IMR-90 (cell line): ENCODE measurements around the gene SPTLC2. TPM values are rescaled to one million over a fixed set of nuclear protein-coding genes. Genes with fewer than 3 reads are reported as not detected.

ENCODE experiments used
- ATAC-seq: fragments of 200-7000 bp; cut with Tn5 transposase; 2 replicates; pipeline ENCODE4 v1.9.1; 2020; ENCODE audit warnings: low read depth, mild to moderate bottlenecking, moderate library complexity
- BruUV-seq: library from RNA; stranded (reverse); fragments of 400-500 nt; replicated peaks from 2 replicates; lab custom pipeline; 2021; lab: Mats Ljungman, UMichigan
- CTCF ChIA-PET: fragments of 300-600 bp; formaldehyde crosslinking; extraction: SDS; loops from one replicate; lab custom pipeline; 2021; ENCODE audit warnings: antibody characterized with exemption; lab: Yijun Ruan, JAX
- POLR2A ChIA-PET: fragments of 300-600 bp; sonication (Branson Sonifier 250); formaldehyde crosslinking; loops from one replicate; lab custom pipeline; 2022; ENCODE audit warnings: antibody characterized with exemption; ENCODE audit not compliant: unreplicated experiment; lab: Charles Lee
- DNase-seq: peaks from one replicate; pipeline ENCODE4 v3.0.0; 2013
- H2AFZ ChIP-seq: replicated peaks from 2 replicates; pipeline ENCODE3; 2013; ENCODE audit warnings: low read length, mild to moderate bottlenecking; ENCODE audit not compliant: poor library complexity
- H2AK5ac ChIP-seq: 2 replicates; pipeline ENCODE4 v1.6.1; 2013; ENCODE audit warnings: low read depth, low read length, inconsistent platforms
- H2AK9ac ChIP-seq: replicated peaks from 2 replicates; pipeline ENCODE3; 2013; ENCODE audit warnings: mild to moderate bottlenecking, low read depth, low read length, moderate library complexity; ENCODE audit not compliant: poor library complexity
- H2BK120ac ChIP-seq: 2 replicates; pipeline ENCODE4 v1.6.1; 2013; ENCODE audit warnings: low read depth, low read length, inconsistent platforms
- H2BK15ac ChIP-seq: 3 replicates; pipeline ENCODE4 v1.6.1; 2013; ENCODE audit warnings: low read depth, low read length, inconsistent platforms
- H2BK20ac ChIP-seq: 2 replicates; pipeline ENCODE4 v1.6.1; 2013; ENCODE audit warnings: low read depth, mild to moderate bottlenecking, inconsistent platforms, low read length, moderate library complexity
- H2BK5ac ChIP-seq: 2 replicates; pipeline ENCODE4 v1.6.1; 2013; ENCODE audit warnings: mild to moderate bottlenecking, low read depth, low read length, inconsistent platforms; ENCODE audit not compliant: poor library complexity, severe bottlenecking
- H3K14ac ChIP-seq: replicated peaks from 2 replicates; pipeline ENCODE4 v1.6.1; 2013; ENCODE audit warnings: low read depth, low read length, inconsistent platforms
- H3K18ac ChIP-seq: 2 replicates; pipeline ENCODE4 v1.6.1; 2013; ENCODE audit warnings: low read depth, low read length, control low read depth
- H3K23ac ChIP-seq: 2 replicates; pipeline ENCODE4 v1.6.1; 2013; ENCODE audit warnings: low read depth, low read length, inconsistent platforms
- H3K27ac ChIP-seq: 2 replicates; pipeline ENCODE4 v1.5.1; 2013; ENCODE audit warnings: mild to moderate bottlenecking, control low read depth, low read length; ENCODE audit not compliant: insufficient read depth
- H3K27me3 ChIP-seq: 2 replicates; pipeline ENCODE4 v1.6.1; 2013; ENCODE audit warnings: low read length; ENCODE audit not compliant: control insufficient read depth, insufficient read depth
- H3K36me3 ChIP-seq: 2 replicates; pipeline ENCODE4 v1.6.1; 2013; ENCODE audit warnings: low read length, mixed read lengths; ENCODE audit not compliant: control insufficient read depth, insufficient read depth
- H3K4ac ChIP-seq: 2 replicates; pipeline ENCODE4 v1.6.1; 2013; ENCODE audit warnings: low read depth, low read length, inconsistent platforms
- H3K4me1 ChIP-seq: 2 replicates; pipeline ENCODE4 v1.6.1; 2013; ENCODE audit warnings: low read length, mixed read lengths; ENCODE audit not compliant: control insufficient read depth, insufficient read depth
- H3K4me2 ChIP-seq: 2 replicates; pipeline ENCODE4 v1.6.1; 2013; ENCODE audit warnings: low read depth, mild to moderate bottlenecking, control low read depth, low read length, moderate library complexity
- H3K4me3 ChIP-seq: 2 replicates; pipeline ENCODE4 v1.5.1; 2013; ENCODE audit warnings: low read depth, mild to moderate bottlenecking, control low read depth, low read length, moderate library complexity; ENCODE audit not compliant: insufficient read depth
- H3K56ac ChIP-seq: 2 replicates; pipeline ENCODE4 v1.6.1; 2013; ENCODE audit warnings: low read length, inconsistent platforms; ENCODE audit not compliant: insufficient read depth; ENCODE audit errors: extremely low read depth
- H3K79me1 ChIP-seq, 2 experiments: 2 replicates each; pipeline ENCODE4 v1.6.1; 2013; ENCODE audit warnings: low read length in 2 of 2, inconsistent platforms in 1 of 2, low read depth in 1 of 2
- H3K9ac ChIP-seq: 2 replicates; pipeline ENCODE4 v1.6.1; 2013; ENCODE audit warnings: low read depth, low read length, control low read depth
- H3K9me1 ChIP-seq: 2 replicates; pipeline ENCODE4 v1.6.1; 2013; ENCODE audit warnings: low read length, inconsistent platforms; ENCODE audit not compliant: insufficient read depth
- H3K9me3 ChIP-seq: 2 replicates; pipeline ENCODE4 v1.6.1; 2013; ENCODE audit warnings: low read length; ENCODE audit not compliant: control insufficient read depth, insufficient read depth
- H4K20me1 ChIP-seq: 2 replicates; pipeline ENCODE4 v1.6.1; 2013; ENCODE audit warnings: low read length, inconsistent platforms; ENCODE audit not compliant: insufficient read depth
- H4K5ac ChIP-seq: 2 replicates; pipeline ENCODE4 v1.6.1; 2013; ENCODE audit warnings: mild to moderate bottlenecking, low read depth, low read length, control low read depth
- H4K8ac ChIP-seq, 2 experiments: 2 replicates each; pipeline ENCODE4 v1.6.1; 2013; ENCODE audit warnings: low read depth in 2 of 2, low read length in 2 of 2, control low read depth in 1 of 2, inconsistent platforms in 1 of 2
- H4K91ac ChIP-seq: 2 replicates; pipeline ENCODE4 v1.6.1; 2013; ENCODE audit warnings: low read depth, low read length, inconsistent platforms; ENCODE audit not compliant: insufficient read depth
- BHLHE40 ChIP-seq: fragments of 150-350 bp; IDR thresholded peaks from 2 replicates; pipeline ENCODE4 v1.6.1; 2016; ENCODE audit warnings: mild to moderate bottlenecking, low read depth, low read length
- CHD1 ChIP-seq: IDR thresholded peaks from 2 replicates; pipeline ENCODE4 v1.6.1; 2012; ENCODE audit warnings: low read depth, low read length, improper control_type of control experiment
- CTCF ChIP-seq: conservative IDR thresholded peaks from 2 replicates; pipeline ENCODE4 v1.5.1; 2012; ENCODE audit warnings: mild to moderate bottlenecking, low read depth, low read length, improper control_type of control experiment
- ELK1 ChIP-seq: fragments of 150-350 bp; IDR thresholded peaks from 2 replicates; pipeline ENCODE4 v1.6.1; 2016; ENCODE audit warnings: low read depth, mild to moderate bottlenecking, low read length, moderate library complexity, borderline replicate concordance
- FOS ChIP-seq: fragments of 150-350 bp; IDR thresholded peaks from 2 replicates; pipeline ENCODE4 v1.6.1; 2016; ENCODE audit warnings: low read depth, low read length
- MAFK ChIP-seq: IDR thresholded peaks from 2 replicates; pipeline ENCODE4 v1.6.1; 2012; ENCODE audit warnings: low read depth, low read length, improper control_type of control experiment
- MAZ ChIP-seq: IDR thresholded peaks from 2 replicates; pipeline ENCODE4 v1.6.1; 2012; ENCODE audit warnings: low read depth, mild to moderate bottlenecking, low read length, improper control_type of control experiment, moderate library complexity, borderline replicate concordance
- MXI1 ChIP-seq: IDR thresholded peaks from 2 replicates; pipeline ENCODE4 v1.6.1; 2012; ENCODE audit warnings: low read depth, mild to moderate bottlenecking, low read length, moderate library complexity, borderline replicate concordance
- NFE2L2 ChIP-seq: fragments of 150-350 bp; IDR thresholded peaks from 2 replicates; pipeline ENCODE4 v1.6.1; 2016; ENCODE audit warnings: low read depth, mild to moderate bottlenecking, low read length
- POLR2A ChIP-seq: IDR thresholded peaks from 2 replicates; pipeline ENCODE4 v1.6.1; 2012; ENCODE audit warnings: mild to moderate bottlenecking, low read depth, low read length
- RAD21 ChIP-seq: IDR thresholded peaks from 2 replicates; pipeline ENCODE4 v1.6.1; 2012; ENCODE audit warnings: low read length, improper control_type of control experiment
- RCOR1 ChIP-seq: IDR thresholded peaks from 2 replicates; pipeline ENCODE4 v1.6.1; 2012; ENCODE audit warnings: mild to moderate bottlenecking, low read length, improper control_type of control experiment; ENCODE audit not compliant: insufficient replicate concordance
- RFX5 ChIP-seq: IDR thresholded peaks from 2 replicates; pipeline ENCODE4 v1.8.0; 2012; ENCODE audit warnings: low read depth, mild to moderate bottlenecking, low read length, moderate library complexity
- SMC3 ChIP-seq: fragments of 150-350 bp; IDR thresholded peaks from 2 replicates; pipeline ENCODE4 v1.6.1; 2016; ENCODE audit warnings: low read depth, mild to moderate bottlenecking, antibody characterized with exemption, low read length, moderate library complexity
- USF2 ChIP-seq: fragments of 150-350 bp; IDR thresholded peaks from 2 replicates; pipeline ENCODE4 v1.6.1; 2017; ENCODE audit warnings: mild to moderate bottlenecking, antibody characterized with exemption, low read length, low read depth
- WGBS, 2 experiments: methylation state at CpG; one replicate each; pipeline versions ENCODE4 v1.1.5 to v1.1.7; 2013; ENCODE audit warnings: missing lambda C conversion rate in 2 of 2; ENCODE audit not compliant: insufficient read length in 1 of 2; ENCODE audit errors: extremely low coverage in 2 of 2; 5-methylcytosine and 5-hydroxymethylcytosine counted together
- dilution Hi-C: fragments of 300-500 bp; cut with HindIII; formaldehyde crosslinking; loops from one replicate; pipeline ENCODE4 v1.14.3; 2018; ENCODE audit warnings: low sequenced_read_pairs; ENCODE audit not compliant: unreplicated experiment
- in situ Hi-C: fragments of 300-500 bp; cut with MboI; formaldehyde crosslinking; loops from 3 replicates; pipeline ENCODE4 v1.14.3; 2019; ENCODE audit warnings: low sequenced_read_pairs, inconsistent platforms, mixed read lengths
- intact Hi-C: fragments of 100-400 bp; cut with micrococcal nuclease; formaldehyde crosslinking; loops from 2 replicates; pipeline ENCODE4 v1.10.0; 2022
- polyA plus RNA-seq, 3 experiments: library from polyadenylated mRNA; depleted of rRNA; stranded (reverse); fragments of >200 nt; gene quantifications; 2 replicates each; pipeline ENCODE4 v1.2.3, GENCODE V29; 2012; ENCODE audit warnings: low replicate concordance in 1 of 3
- total RNA-seq: library from RNA; depleted of rRNA; stranded (reverse); fragments of >200 nt; gene quantifications from 2 replicates; pipeline ENCODE4 v1.2.3, GENCODE V29; 2012

Gene SPTLC2
- total and polyA plus RNA-seq, 2 of the 4 experiments (the other 2 are of a cell fraction): 22.6 to 68.3 TPM

GRCh38 chr14:77485256-77485655, 131.2 kb downstream of the SPTLC2 start:
- Histone ChIP-seq H4K8ac (no peak overlapping the region), H3K27me3 (peaks cover 2% of the 10 kb centered on the region; the same call in 1 of the 2 replicates), H3K9me1 (peaks cover 3% of the 10 kb centered on the region; the same call in 1 of the 2 replicates), H3K56ac (no peak overlapping the region), H3K79me1 (no peaks in the 10 kb centered on the region), H3K36me3 (no peaks in the 10 kb centered on the region), H2BK120ac (no peak overlapping the region), H3K4me1 (no peaks in the 10 kb centered on the region), H3K14ac (no peak overlapping the region), H2AK9ac (peak overlapping the region; percentile 58), H2BK20ac (no peak overlapping the region), H3K23ac (no peak overlapping the region), H3K4me3 (no peak overlapping the region), H3K9ac (no peak overlapping the region), H4K5ac (no peak overlapping the region), H4K91ac (no peak overlapping the region), H2BK5ac (no peak overlapping the region), H3K18ac (no peak overlapping the region), H3K27ac (no peak overlapping the region), H2AK5ac (no peak overlapping the region), H3K9me3 (no peaks in the 10 kb centered on the region), H2AFZ (peak overlapping the region; percentile 13), H4K20me1 (no peaks in the 10 kb centered on the region), H3K4me2 (no peak overlapping the region), H3K4ac (no peak overlapping the region), H2BK15ac (no peak overlapping the region)
- ChIA-PET POLR2A (no interaction called here), CTCF (no interaction called here)
- TF ChIP-seq ELK1 (no peak), FOS (no peak), MXI1 (no peak), BHLHE40 (no peak), RAD21 (no peak), CHD1 (no peak), RCOR1 (no peak), POLR2A (no peak), MAFK (no peak), RFX5 (no peak), MAZ (no peak), SMC3 (no peak), NFE2L2 (no peak), USF2 (no peak), CTCF (no peak)
- 100% methylated on average over 2 of the region's 3 CpGs; no CpG with 5 or more reads in 1 of the 2 experiments for WGBS, 2 experiments
- in situ Hi-C loops: no loop called here
- dilution Hi-C loops: no loop called here
- intact Hi-C loops: no loop called here
- ATAC-seq: no peak
- no peak for DNase-seq
- BruUV-seq: no TSS peak
